PC-3 (cell line): ENCODE results near the gene STK4.

ENCODE experiments used
- CTCF ChIP-seq: fragments of 300-600 bp; sonication (generic); conservative IDR thresholded peaks from 2 replicates; pipeline ENCODE4 v1.5.1; 2017; ENCODE audit warnings: antibody characterized with exemption, low read depth, mild to moderate bottlenecking, low read length
- EZH2 ChIP-seq: fragments of 300-600 bp; sonication (generic); IDR thresholded peaks from one replicate; pipeline ENCODE4 v1.6.1; 2017; ENCODE audit warnings: antibody characterized with exemption, mild to moderate bottlenecking, low read length; ENCODE audit not compliant: unreplicated experiment
- EZH2phosphoT487 ChIP-seq: fragments of 300-600 bp; sonication (generic); IDR thresholded peaks from 2 replicates; pipeline ENCODE4 v1.6.1; 2018; ENCODE audit warnings: mild to moderate bottlenecking, antibody characterized with exemption, low read length, borderline replicate concordance

GRCh38 chr20:45067558-45067957, 101.2 kb downstream of the STK4 start:
- TF ChIP-seq CTCF (no peak), EZH2phosphoT487 (no peak), EZH2 (no peak)
